ENCODE measurements around the gene DCAF7.

DCAF7 gene

GRCh38 chr17:63524051-63524450 lies 26.2 kb upstream of the DCAF7 start:
- no peak overlapping the region for H3K27ac ChIP-seq
- DNase-seq (ENCODE audit: low read depth, low spot score): no peak

DNA sequence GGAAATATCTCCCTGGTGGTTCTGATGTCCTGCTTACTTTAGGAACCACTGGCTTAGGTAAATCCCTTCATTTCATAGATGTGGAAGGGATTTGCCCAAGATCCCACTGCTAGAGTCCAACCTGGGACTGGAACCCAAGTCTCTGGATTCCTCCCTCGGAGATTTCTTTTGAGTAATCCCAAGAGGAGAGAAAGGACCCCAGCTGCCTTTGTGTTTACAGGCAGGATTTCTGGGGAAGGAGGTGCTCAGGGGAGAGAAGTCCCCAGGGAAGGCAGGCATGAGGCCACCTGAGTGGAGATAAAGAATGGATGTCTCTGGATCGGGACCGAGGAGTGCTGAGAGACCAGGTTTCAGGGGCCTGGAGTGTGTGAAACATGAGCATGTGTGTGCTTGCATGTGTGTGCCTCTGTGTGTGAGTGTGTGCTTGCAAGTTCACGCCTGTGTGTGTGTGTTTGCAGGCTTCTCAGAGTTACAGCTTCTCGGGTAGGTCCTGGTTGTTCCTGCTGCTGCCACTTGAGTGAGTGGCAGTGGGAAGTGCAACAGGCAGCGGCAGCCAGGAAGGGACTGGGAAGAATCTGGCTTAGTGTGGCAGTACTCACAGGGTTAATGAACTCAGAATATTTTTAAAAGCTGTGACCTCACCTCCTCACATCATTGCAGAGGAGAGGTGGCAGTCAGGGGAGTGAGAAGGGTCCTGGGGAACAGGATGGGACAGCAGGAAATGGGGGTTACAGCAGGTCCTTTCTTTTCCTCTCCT lies 24.9 kb upstream of the DCAF7 start:
- DNase-seq (ENCODE audit: low read depth, low spot score): no peak
- H3K27ac ChIP-seq: no peak overlapping the region

DNA sequence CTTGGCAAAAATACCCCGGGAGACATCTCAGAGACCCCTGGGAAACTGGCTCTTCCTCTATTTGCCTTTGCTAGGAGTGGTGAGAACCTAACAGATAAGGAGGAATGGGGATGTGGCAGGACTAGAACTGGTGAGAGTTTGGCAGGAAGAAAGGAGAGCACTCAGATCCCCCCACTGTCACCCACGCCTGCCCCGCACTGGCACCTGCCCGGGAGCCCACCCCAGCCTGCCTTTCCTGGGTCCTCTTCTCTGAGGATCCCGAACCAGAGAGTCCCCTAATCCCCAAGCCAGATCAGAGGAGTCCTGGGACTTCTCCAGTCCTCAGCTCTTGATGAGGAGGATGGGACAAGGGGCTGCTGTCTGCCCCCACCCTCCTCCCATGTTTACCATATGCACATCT lies 23.4 kb upstream of the DCAF7 start:
- no peak for DNase-seq (ENCODE audit: low read depth, low spot score)
- no peak overlapping the region for H3K27ac ChIP-seq

DNA sequence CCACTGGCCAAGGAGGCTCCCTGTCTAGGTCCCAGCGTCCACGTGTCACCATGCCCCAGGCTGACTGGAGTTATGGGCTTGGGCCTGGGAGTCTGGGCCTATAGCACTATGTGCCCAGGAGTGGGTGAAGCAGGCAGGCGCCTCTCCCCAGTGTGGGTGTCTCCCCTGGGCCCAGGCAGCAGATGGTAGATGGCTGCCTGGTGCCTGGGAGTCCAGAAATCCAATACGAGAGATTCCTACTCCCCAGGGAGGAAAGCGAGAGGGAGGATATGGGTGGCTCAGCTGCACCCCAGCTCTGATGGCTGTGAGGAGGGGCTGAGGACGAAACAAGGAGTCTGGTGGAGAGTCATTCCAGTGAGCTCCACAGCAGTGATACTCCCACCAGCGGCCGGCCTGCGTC lies 22.1 kb upstream of the DCAF7 start:
- DNase-seq (ENCODE audit: low read depth, low spot score): no peak
- no peak overlapping the region for H3K27ac ChIP-seq

GRCh38 chr17:63529711-63530556 lies 20.3 kb upstream of the DCAF7 start:
- no peak for DNase-seq (ENCODE audit: low read depth, low spot score)
- H3K27ac ChIP-seq: no peak overlapping the region

DNA sequence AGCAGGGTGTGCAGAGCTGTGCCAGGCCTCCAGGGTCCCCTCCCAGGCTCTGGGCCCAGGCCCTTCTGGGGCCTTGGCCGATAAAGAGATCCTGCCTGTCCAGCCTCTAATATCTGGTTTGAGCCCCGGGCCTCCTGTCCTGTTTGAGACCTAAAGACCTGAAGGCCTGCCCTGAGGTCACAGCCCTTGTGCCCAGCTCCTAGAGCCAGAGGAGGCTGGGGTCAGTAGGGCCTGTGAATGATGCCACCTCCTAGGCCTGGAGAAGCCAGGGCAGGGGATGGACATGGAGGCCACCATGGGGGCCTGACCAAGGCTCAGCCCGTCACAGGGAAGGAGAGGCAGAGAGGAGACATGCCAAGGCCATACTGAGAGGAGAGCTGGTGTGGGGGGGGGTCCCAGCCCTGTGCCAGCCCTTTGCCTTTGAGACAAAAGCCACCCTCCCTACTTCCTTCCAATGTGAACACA lies 19.7 kb upstream of the DCAF7 start:
- H3K27ac ChIP-seq: no peak overlapping the region
- no peak for DNase-seq (ENCODE audit: low read depth, low spot score)

- DNase-seq (ENCODE audit: low read depth, low spot score): no peak
These were observed 19.0 kb upstream of the DCAF7 start for GRCh38 chr17:63531022-63531965.

DNA sequence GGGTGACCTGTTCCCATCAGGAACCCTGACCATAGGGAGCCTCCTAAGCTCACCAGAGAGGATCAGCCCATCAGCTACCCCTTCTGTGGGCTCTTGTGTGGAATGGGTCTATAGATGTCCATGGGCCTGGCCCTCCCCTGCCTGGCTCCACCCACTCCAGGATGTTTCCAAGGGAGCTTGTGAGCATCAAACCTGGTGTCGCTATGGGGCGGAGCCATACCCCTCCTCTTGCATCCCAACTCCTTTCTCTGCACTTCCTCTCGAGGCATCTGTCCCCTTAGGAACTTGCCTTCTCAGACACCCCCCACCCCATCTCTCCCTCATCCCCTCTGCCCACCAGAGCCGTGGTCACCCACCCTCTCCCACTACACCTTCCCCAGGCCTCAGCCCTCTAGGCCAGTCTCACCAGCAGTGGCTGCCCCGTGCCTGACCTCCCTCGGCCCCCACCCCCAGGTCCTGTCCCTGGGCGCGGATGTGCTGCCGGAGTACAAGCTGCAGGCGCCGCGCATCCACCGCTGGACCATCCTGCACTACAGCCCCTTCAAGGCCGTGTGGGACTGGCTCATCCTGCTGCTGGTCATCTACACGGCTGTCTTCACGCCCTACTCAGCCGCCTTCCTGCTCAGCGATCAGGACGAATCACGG lies 16.7 kb upstream of the DCAF7 start:
- DNase-seq (ENCODE audit: low read depth, low spot score): no peak
- H3K27ac ChIP-seq: no peak overlapping the region

More at GRCh38 chr17:63531022-63531965, 19.0 kb upstream of the DCAF7 start:
- no peak overlapping the region for H3K27ac ChIP-seq

DNA sequence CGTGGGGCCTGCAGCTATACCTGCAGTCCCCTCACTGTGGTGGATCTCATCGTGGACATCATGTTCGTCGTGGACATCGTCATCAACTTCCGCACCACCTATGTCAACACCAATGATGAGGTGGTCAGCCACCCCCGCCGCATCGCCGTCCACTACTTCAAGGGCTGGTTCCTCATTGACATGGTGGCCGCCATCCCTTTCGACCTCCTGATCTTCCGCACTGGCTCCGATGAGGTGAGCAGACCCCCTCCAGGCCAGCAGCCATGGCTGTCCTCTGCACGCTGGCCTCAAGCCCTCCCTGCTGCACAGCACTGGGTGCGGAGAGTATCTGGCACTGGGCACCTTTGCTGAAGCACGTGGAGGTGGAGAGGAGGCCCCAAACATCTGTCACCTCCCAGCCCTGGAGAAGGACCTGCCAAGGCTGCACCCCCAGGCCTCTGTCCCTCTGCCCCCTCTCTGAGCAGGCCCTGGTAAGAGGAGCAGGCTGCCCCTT lies 16.2 kb upstream of the DCAF7 start:
- H3K27ac ChIP-seq: no peak overlapping the region
- DNase-seq (ENCODE audit: low read depth, low spot score): no peak

GRCh38 chr17:63534816-63535455 lies 15.3 kb upstream of the DCAF7 start:
- no peak for DNase-seq (ENCODE audit: low read depth, low spot score)
- H3K27ac ChIP-seq: no peak overlapping the region

- H3K27ac ChIP-seq: no peak overlapping the region
- DNase-seq (ENCODE audit: low read depth, low spot score): no peak
These were observed 14.6 kb upstream of the DCAF7 start for GRCh38 chr17:63535640-63536039.

GRCh38 chr17:63537001-63537400 lies 13.3 kb upstream of the DCAF7 start:
- DNase-seq (ENCODE audit: low read depth, low spot score): no peak
- no peak overlapping the region for H3K27ac ChIP-seq

DNA sequence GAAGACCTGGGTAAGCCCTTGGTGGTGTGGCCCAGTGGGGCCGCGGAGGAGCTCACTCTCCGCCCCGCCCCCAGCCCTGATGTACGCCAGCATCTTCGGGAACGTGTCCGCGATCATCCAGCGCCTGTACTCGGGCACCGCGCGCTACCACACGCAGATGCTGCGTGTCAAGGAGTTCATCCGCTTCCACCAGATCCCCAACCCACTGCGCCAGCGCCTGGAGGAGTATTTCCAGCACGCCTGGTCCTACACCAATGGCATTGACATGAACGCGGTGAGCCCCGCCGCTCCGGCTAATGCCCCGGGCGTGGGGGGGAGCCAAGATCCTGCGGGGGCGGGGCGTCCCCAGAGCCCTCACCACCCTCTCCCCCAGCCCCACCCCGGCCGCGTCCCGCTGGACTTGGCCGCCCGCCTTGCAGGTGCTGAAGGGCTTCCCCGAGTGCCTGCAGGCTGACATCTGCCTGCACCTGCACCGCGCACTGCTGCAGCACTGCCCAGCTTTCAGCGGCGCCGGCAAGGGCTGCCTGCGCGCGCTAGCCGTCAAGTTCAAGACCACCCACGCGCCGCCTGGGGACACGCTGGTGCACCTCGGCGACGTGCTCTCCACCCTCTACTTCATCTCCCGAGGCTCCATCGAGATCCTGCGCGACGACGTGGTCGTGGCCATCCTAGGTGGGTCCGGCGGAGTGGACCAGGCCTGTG lies 12.1 kb upstream of the DCAF7 start:
- H3K27ac ChIP-seq: no peak overlapping the region
- no peak for DNase-seq (ENCODE audit: low read depth, low spot score)

DNA sequence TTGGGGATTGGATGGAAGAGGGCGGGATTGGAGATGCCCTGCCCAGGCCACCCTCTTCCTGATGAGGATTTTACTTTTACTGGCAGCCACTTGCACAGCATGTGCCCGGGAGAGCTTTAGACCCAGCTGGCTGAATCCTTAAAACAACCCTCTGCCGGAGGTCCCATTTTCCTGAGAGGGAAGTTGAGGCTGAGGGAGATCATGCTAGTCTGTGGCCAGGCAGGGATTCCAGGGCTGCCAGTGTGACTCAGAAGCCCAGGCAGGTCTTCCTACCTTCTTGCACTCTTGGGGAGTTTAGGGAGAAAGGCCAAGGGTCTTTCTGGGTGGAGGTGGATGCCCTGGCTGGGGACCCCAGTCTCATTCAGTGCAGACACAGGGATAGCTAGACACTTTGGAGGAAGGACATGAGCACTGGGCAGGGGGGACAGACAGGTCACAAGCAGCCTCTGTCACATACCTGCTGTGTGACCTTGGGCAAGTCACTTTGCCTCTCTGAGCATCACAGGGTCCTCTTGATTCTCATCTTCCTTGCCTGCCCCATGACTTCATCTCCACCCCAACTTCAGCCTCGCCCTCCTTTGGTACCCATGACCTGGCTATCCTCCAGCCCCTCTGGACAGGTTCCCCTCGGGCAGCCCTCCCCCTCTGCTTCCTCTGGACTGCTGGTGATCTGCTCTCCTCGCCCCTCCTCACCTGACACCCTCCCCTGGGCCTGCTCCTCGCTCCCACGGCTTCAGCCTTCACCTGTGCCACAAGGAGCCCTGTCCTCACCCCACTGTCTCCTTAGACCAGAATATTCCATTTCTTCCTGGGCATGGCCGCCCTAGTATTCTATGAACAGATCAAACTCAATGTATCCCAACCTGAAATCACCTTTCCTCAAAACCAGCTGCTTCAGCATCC lies 11.3 kb upstream of the DCAF7 start:
- no peak overlapping the region for H3K27ac ChIP-seq
- DNase-seq (ENCODE audit: low read depth, low spot score): no peak

DNA sequence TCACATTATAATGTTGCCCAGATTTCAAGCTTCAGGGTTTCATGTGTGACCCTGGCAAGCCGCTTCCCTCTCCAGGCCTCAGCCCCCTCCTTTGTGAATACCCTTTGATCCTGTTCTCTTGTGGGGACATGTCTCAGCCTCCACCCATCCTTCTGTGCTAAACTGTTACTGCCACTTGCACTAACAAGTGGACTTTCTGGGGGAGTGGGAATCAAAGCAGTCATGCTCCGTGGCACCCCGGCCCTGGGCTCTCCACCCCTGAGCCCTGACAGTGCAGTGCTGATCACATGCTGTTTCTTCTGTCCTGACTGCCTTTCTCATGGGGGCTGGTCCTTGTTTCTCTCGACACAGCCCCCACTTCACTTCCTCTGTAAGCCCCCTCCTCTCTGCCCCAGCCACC lies 9.7 kb upstream of the DCAF7 start:
- H3K27ac ChIP-seq: no peak overlapping the region
- DNase-seq (ENCODE audit: low read depth, low spot score): no peak

- H3K27ac ChIP-seq: no peak overlapping the region
- DNase-seq (ENCODE audit: low read depth, low spot score): no peak
These were observed 8.1 kb upstream of the DCAF7 start for GRCh38 chr17:63542218-63542545.

- DNase-seq (ENCODE audit: low read depth, low spot score): no peak
These were observed 7.1 kb upstream of the DCAF7 start for GRCh38 chr17:63542942-63543821.

More at GRCh38 chr17:63542942-63543821, 7.1 kb upstream of the DCAF7 start:
- H3K27ac ChIP-seq: no peak overlapping the region
